ENCODE results near the gene RDH14. TPM values are rescaled to one million over a fixed set of nuclear protein-coding genes. Genes with fewer than 3 reads are reported as not detected.

RDH14 gene, protein sequence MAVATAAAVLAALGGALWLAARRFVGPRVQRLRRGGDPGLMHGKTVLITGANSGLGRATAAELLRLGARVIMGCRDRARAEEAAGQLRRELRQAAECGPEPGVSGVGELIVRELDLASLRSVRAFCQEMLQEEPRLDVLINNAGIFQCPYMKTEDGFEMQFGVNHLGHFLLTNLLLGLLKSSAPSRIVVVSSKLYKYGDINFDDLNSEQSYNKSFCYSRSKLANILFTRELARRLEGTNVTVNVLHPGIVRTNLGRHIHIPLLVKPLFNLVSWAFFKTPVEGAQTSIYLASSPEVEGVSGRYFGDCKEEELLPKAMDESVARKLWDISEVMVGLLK
- total RNA-seq: 18.7 and 19.6 TPM in 2 replicates

GRCh38 chr2:18560031-18560796 is at the start of gene RDH14:
Gene RDH14, minus strand, starts transcription at chr2:18560653. Its CDS starts 81 bp downstream, at chr2:18560572.
- no peak for TF ChIP-seq CTCF (IDR thresholded peaks at IDR 0.05)
- ChIA-PET POLR2A (interaction anchor here (0.6 to 3.4 kb wide), 10 partner anchors 8 to 1887 kb away, joined by 3 to 24 read pairs (median 4); partner anchors contain the start of genes LAPTM4A and RHOB), CTCF (interaction anchor here (1.0 to 1.3 kb wide), 2 partner anchors 39 to 190 kb away, joined by 3 to 4 read pairs; no protein-coding TSS in a partner anchor)
- H3K4me3 Mint-ChIP-seq: peak within 1 kb of the TSS; percentile 92
- intact Hi-C loops (cut with micrococcal nuclease): loop anchor here (1.0 to 5.0 kb wide), 6 partner anchors 788 to 1792 kb away; partner anchors contain the start of genes PUM2, TTC32 and WDR35
- H3K36me3 Mint-ChIP-seq (ENCODE audit: low read depth): peaks cover 34% of the 10 kb centered on the region
- DNase-seq (peak; percentile 91), ATAC-seq (ENCODE audit: low read depth) (peak; percentile 92)
- H3K27ac Mint-ChIP-seq: peak within 1 kb of the TSS; percentile 91
- peaks cover 32% of the 10 kb centered on the region for H3K4me1 Mint-ChIP-seq
- no peaks in the 10 kb centered on the region for H3K27me3 Mint-ChIP-seq
- peaks cover 4% of the 10 kb centered on the region for H3K9me3 Mint-ChIP-seq

- TF ChIP-seq CTCF (IDR thresholded peaks at IDR 0.05): no peak
- CTCF ChIA-PET: no interaction called here
- no peak for DNase-seq
- intact Hi-C loops (cut with micrococcal nuclease): no loop called here
- Mint-ChIP-seq H3K4me3 (no peak overlapping the region), H3K36me3 (ENCODE audit: low read depth) (no peaks in the 10 kb centered on the region), H3K4me1 (peaks cover 2% of the 10 kb centered on the region), H3K9me3 (no peaks in the 10 kb centered on the region), H3K27ac (no peak overlapping the region), H3K27me3 (no peaks in the 10 kb centered on the region)
- POLR2A ChIA-PET: no interaction called here
- no peak for ATAC-seq (ENCODE audit: low read depth)
Measured at GRCh38 chr2:18610090-18610489, 49.6 kb upstream of the RDH14 start.

- POLR2A ChIA-PET: no interaction called here
- TF ChIP-seq CTCF (IDR thresholded peaks at IDR 0.05): no peak
- H3K4me1 Mint-ChIP-seq: peaks cover 5% of the 10 kb centered on the region
- ATAC-seq (ENCODE audit: low read depth): no peak
- CTCF ChIA-PET: no interaction called here
- H3K9me3 Mint-ChIP-seq: no peaks in the 10 kb centered on the region
- H3K27ac Mint-ChIP-seq: no peak overlapping the region
- intact Hi-C loops (cut with micrococcal nuclease): no loop called here
- no peaks in the 10 kb centered on the region for H3K27me3 Mint-ChIP-seq
- no peak overlapping the region for H3K4me3 Mint-ChIP-seq
- H3K36me3 Mint-ChIP-seq (ENCODE audit: low read depth): no peaks in the 10 kb centered on the region
- DNase-seq: no peak
Measured at GRCh38 chr2:18605115-18605514, 44.7 kb upstream of the RDH14 start.

DNA sequence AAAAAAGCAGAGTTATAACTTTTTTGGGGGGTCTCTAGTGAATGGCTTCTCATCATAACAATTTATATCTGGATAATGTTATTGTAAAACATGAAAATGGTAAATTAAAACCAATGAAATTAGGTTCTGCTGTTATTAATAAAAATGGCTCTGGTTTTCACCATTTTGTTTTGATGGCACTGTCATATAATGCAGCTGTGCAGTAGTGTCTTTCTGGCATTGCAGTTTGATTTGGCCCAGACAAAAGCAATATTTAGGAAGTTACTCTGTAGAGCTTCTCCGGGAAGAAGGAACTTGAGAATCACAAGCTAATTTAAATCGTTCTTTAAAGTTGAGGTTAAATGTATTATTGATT is 44.1 kb upstream of the RDH14 start:
- no peak overlapping the region for H3K4me3 Mint-ChIP-seq
- CTCF ChIA-PET: no interaction called here
- no peak for ATAC-seq (ENCODE audit: low read depth)
- no peak overlapping the region for H3K27ac Mint-ChIP-seq
- H3K9me3 Mint-ChIP-seq: no peaks in the 10 kb centered on the region
- peaks cover 5% of the 10 kb centered on the region for H3K4me1 Mint-ChIP-seq
- DNase-seq: no peak
- intact Hi-C loops (cut with micrococcal nuclease): no loop called here
- H3K27me3 Mint-ChIP-seq: no peaks in the 10 kb centered on the region
- POLR2A ChIA-PET: no interaction called here
- H3K36me3 Mint-ChIP-seq (ENCODE audit: low read depth): no peaks in the 10 kb centered on the region
- no peak for TF ChIP-seq CTCF (IDR thresholded peaks at IDR 0.05)

- no peak overlapping the region for H3K4me3 Mint-ChIP-seq
- ChIA-PET CTCF (no interaction called here), POLR2A (no interaction called here)
- no peak for ATAC-seq (ENCODE audit: low read depth)
- intact Hi-C loops (cut with micrococcal nuclease): no loop called here
- H3K9me3 Mint-ChIP-seq: no peaks in the 10 kb centered on the region
- H3K36me3 Mint-ChIP-seq (ENCODE audit: low read depth): no peaks in the 10 kb centered on the region
- H3K27me3 Mint-ChIP-seq: no peaks in the 10 kb centered on the region
- TF ChIP-seq CTCF (IDR thresholded peaks at IDR 0.05): no peak
- H3K4me1 Mint-ChIP-seq: peaks cover 5% of the 10 kb centered on the region
- DNase-seq: no peak
- H3K27ac Mint-ChIP-seq: no peak overlapping the region
Measured at GRCh38 chr2:18603854-18604530, 43.5 kb upstream of the RDH14 start.
